HepG2 (cell line): ENCODE data around the gene AUH. TPM values are rescaled to one million over a fixed set of nuclear protein-coding genes. Genes with fewer than 3 reads are reported as not detected.

Experiments
- CAMTA2 ChIP-seq: sonication (generic); formaldehyde crosslinking; IDR thresholded peaks from 2 replicates; pipeline ENCODE4 v1.4.0; 2020; ENCODE audit warnings: mild to moderate bottlenecking, missing genetic modification reagents, borderline replicate concordance
- CREM ChIP-seq, 2 experiments: sonication (generic) in 1 of 2; formaldehyde crosslinking in 1 of 2; IDR thresholded peaks; 2 replicates each; pipeline versions ENCODE4 v1.4.0 to v1.6.1; 2016 to 2020; ENCODE audit warnings: antibody characterized with exemption in 1 of 2, mild to moderate bottlenecking in 1 of 2, missing genetic modification reagents in 1 of 2
- FOXO1 ChIP-seq: sonication (generic); formaldehyde crosslinking; IDR thresholded peaks from 2 replicates; pipeline ENCODE4 v1.4.0; 2020; ENCODE audit warnings: missing genetic modification reagents
- MAFF ChIP-seq: IDR thresholded peaks from 2 replicates; pipeline ENCODE4 v1.6.1; 2011; ENCODE audit warnings: low read depth, low read length, improper control_type of control experiment
- MAFK ChIP-seq, 2 experiments: IDR thresholded peaks in 1 of 2; conservative IDR thresholded peaks in 1 of 2; 2 replicates each; pipeline ENCODE4 v1.6.1; 2011; ENCODE audit warnings: improper control_type of control experiment in 2 of 2, low read length in 2 of 2
- ONECUT2 ChIP-seq: sonication (generic); formaldehyde crosslinking; IDR thresholded peaks from 2 replicates; pipeline ENCODE4 v1.4.0; 2020; ENCODE audit warnings: missing genetic modification reagents
- PHB2 ChIP-seq: fragments of 450-650 bp; IDR thresholded peaks from 2 replicates; pipeline ENCODE4 v1.6.1; 2018; ENCODE audit not compliant: partially characterized antibody
- PHF20 ChIP-seq: sonication (generic); formaldehyde crosslinking; IDR thresholded peaks from 2 replicates; pipeline ENCODE4 v1.5.0; 2020; ENCODE audit warnings: mild to moderate bottlenecking, missing genetic modification reagents
- SRF ChIP-seq: IDR thresholded peaks from 2 replicates; pipeline ENCODE4 v1.6.1; 2011; ENCODE audit warnings: mild to moderate bottlenecking, low read depth, low read length, moderate library complexity
- TOPORS ChIP-seq: sonication (generic); formaldehyde crosslinking; IDR thresholded peaks from 2 replicates; pipeline ENCODE4 v1.8.0; 2023; ENCODE audit warnings: mild to moderate bottlenecking, missing genetic modification reagents
- WIZ ChIP-seq: sonication (generic); formaldehyde crosslinking; IDR thresholded peaks from 2 replicates; pipeline ENCODE4 v1.5.1; 2020; ENCODE audit warnings: mild to moderate bottlenecking, missing genetic modification reagents
- ZNF556 ChIP-seq: sonication (generic); formaldehyde crosslinking; IDR thresholded peaks from 2 replicates; pipeline ENCODE4 v1.4.0; 2020; ENCODE audit warnings: mild to moderate bottlenecking, missing genetic modification reagents, borderline replicate concordance
- ZNF574 ChIP-seq: sonication (generic); formaldehyde crosslinking; IDR thresholded peaks from 2 replicates; pipeline ENCODE4 v1.4.0; 2020; ENCODE audit warnings: missing genetic modification reagents
- ZNF678 ChIP-seq: sonication (generic); formaldehyde crosslinking; IDR thresholded peaks from 2 replicates; pipeline ENCODE4 v1.4.0; 2020; ENCODE audit warnings: mild to moderate bottlenecking, missing genetic modification reagents
- ZNF780A ChIP-seq: sonication (generic); formaldehyde crosslinking; IDR thresholded peaks from 2 replicates; pipeline ENCODE4 v1.8.0; 2022; ENCODE audit warnings: mild to moderate bottlenecking, missing genetic modification reagents, moderate library complexity
- ZSCAN31 ChIP-seq: sonication (generic); formaldehyde crosslinking; IDR thresholded peaks from 2 replicates; pipeline ENCODE4 v1.5.0; 2020; ENCODE audit warnings: low read depth, mild to moderate bottlenecking, missing genetic modification reagents
- polyA plus RNA-seq, 8 experiments: library from polyadenylated mRNA; depleted of rRNA in 3 of 8; stranded (reverse) in 7 of 8; unstranded in 1 of 8; fragments of >200 nt; fragmentation: Illumina TruSeq in 4 of 8; extraction: Trizol in 4 of 8; gene quantifications; 2 replicates each; pipeline versions ENCODE4 v1.2.1 to v1.2.3, GENCODE V29; 2011 to 2016; ENCODE audit warnings: low read depth in 4 of 8, missing spikeins in 1 of 8, mixed read lengths in 1 of 8; ENCODE audit not compliant: insufficient read depth in 1 of 8
- total RNA-seq, 5 experiments: library from RNA; depleted of rRNA; stranded (reverse); fragments of >200 nt; fragmentation: Illumina TruSeq; extraction: Trizol; gene quantifications; 2 replicates each; pipeline ENCODE4 v1.2.3, GENCODE V29; 2016; ENCODE audit warnings: low read depth in 1 of 5
- TF ChIP-seq, protein P1 (sequence below): sonication (generic); formaldehyde crosslinking; IDR thresholded peaks from 2 replicates; pipeline ENCODE4 v1.8.0; 2022; ENCODE audit warnings: mild to moderate bottlenecking, missing genetic modification reagents, moderate library complexity
- TF ChIP-seq, protein P2 (sequence below): IDR thresholded peaks from 2 replicates; pipeline ENCODE4 v1.6.1; 2016
- TF ChIP-seq, protein P3 (sequence below): IDR thresholded peaks from 2 replicates; pipeline ENCODE4 v1.6.1; 2012; ENCODE audit warnings: low read depth, low read length, improper control_type of control experiment

The AUH gene
- total and polyA plus RNA-seq, 2 of the 13 experiments (the other 11 are each of a cell fraction or from before 2014, with no cell fraction given): 25.8 to 31.9 TPM

DNA sequence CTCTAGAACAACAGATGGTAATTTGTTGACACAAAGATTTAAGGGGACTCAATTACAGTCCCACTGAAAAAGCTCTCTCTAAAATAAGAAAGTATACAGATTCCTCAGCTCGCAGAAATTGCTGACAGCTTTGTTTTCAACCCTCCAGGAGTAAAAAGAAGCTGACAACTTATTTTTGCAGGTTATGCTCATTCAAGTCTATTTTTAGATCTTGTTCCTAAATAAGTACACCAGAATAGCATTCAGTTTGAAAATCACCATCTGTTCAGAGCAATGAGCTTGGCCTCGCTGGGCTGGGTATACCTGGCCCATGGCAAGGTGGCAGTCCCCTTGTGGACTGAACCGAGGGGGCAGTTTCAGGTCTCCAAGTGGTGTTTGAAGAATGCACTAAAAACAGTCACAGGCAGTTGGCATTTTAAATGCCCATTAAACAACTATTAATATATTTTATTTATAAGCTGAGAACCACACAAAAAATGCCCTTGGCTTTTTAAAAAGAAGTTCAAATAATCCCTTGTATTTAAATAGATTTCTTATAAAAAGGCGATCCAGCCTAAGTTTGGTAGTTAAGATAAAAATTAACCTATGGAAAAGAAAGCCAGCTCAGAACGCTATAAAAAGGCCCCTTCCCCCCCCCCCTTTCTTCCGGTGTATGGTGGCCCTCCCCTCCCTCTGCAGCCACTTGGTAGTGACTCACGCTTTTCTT is 169.2 kb downstream of the AUH start (continued):
- TF ChIP-seq CREM (IDR thresholded peaks at IDR 0.05) (no peak), CREM (CRISPR knock-in tag; IDR thresholded peaks at IDR 0.05) (no peak), TOPORS (CRISPR knock-in tag) (no peak), CAMTA2 (no peak), ZNF678 (CRISPR knock-in tag) (no peak), SRF (no peak), WIZ (CRISPR knock-in tag) (no peak), ONECUT2 (CRISPR knock-in tag) (no peak), MAFK (conservative IDR thresholded peaks at IDR 0.05 in 1 of 2, IDR thresholded peaks at IDR 0.05 in 1 of 2; ENCODE audit: low read length in 2 of 2) (peak; percentile 86 to 94), PHF20 (CRISPR knock-in tag) (no peak), FOXO1 (CRISPR knock-in tag) (no peak), PHB2 (no peak), ZNF556 (CRISPR knock-in tag) (no peak), ZNF780A (CRISPR knock-in tag) (no peak), ZSCAN31 (CRISPR knock-in tag) (no peak), MAFF (peak; percentile 92), ZNF574 (no peak)
- TF ChIP-seq, protein P1, sequence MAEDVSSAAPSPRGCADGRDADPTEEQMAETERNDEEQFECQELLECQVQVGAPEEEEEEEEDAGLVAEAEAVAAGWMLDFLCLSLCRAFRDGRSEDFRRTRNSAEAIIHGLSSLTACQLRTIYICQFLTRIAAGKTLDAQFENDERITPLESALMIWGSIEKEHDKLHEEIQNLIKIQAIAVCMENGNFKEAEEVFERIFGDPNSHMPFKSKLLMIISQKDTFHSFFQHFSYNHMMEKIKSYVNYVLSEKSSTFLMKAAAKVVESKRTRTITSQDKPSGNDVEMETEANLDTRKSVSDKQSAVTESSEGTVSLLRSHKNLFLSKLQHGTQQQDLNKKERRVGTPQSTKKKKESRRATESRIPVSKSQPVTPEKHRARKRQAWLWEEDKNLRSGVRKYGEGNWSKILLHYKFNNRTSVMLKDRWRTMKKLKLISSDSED (CRISPR knock-in tag): no peak
- TF ChIP-seq, protein P2, sequence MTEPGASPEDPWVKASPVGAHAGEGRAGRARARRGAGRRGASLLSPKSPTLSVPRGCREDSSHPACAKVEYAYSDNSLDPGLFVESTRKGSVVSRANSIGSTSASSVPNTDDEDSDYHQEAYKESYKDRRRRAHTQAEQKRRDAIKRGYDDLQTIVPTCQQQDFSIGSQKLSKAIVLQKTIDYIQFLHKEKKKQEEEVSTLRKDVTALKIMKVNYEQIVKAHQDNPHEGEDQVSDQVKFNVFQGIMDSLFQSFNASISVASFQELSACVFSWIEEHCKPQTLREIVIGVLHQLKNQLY (CRISPR knock-in tag): no peak
- TF ChIP-seq, protein P3, sequence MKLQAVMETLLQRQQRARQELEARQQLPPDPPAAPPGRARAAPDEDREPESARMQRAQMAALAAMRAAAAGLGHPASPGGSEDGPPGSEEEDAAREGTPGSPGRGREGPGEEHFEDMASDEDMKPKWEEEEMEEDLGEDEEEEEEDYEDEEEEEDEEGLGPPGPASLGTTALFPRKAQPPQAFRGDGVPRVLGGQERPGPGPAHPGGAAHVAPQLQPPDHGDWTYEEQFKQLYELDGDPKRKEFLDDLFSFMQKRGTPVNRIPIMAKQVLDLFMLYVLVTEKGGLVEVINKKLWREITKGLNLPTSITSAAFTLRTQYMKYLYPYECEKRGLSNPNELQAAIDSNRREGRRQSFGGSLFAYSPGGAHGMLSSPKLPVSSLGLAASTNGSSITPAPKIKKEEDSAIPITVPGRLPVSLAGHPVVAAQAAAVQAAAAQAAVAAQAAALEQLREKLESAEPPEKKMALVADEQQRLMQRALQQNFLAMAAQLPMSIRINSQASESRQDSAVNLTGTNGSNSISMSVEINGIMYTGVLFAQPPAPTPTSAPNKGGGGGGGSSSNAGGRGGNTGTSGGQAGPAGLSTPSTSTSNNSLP: peak; percentile 31; the same call in 1 of the 2 replicates
